ENCODE measurements around the gene RGSL1.

- TF ChIP-seq POLR2AphosphoS5 (IDR thresholded peaks at IDR 0.05; ENCODE audit: insufficient read depth in 1 of 2, low read depth in 1 of 2) (no peak), CTCF (IDR thresholded peaks at IDR 0.05) (no peak)
Measured at GRCh38 chr1:182442333-182442732, 7.6 kb upstream of the RGSL1 start.

Data from vagina (tissue), 2 donors.